Activated naive CD4-positive, alpha-beta T cell treated with anti-CD3 and anti-CD28 coated beads, Interleukin-2, amount 50 U/mL, for 72 hours (primary cell): ENCODE results near the gene NOL8. TPM values are rescaled to one million over a fixed set of nuclear protein-coding genes. Genes with fewer than 3 reads are reported as not detected.
A peak's percentile ranks its signal among the peaks of the same experiment; 100 is the strongest.

Experiments
- ATAC-seq, 2 donors: fragments of 150-1000 bp; cut with Tn5 transposase; 2 replicates each; pipeline ENCODE4 v1.10.0; 2021; ENCODE audit warnings: mild to moderate bottlenecking in 2 of 2, moderate library complexity in 2 of 2
- DNase-seq, 2 donors: peaks; one replicate each; pipeline ENCODE4 v3.0.0; 2021 to 2022; ENCODE audit warnings: low spot score in 2 of 2
- H3K27ac Mint-ChIP-seq, 2 donors: one replicate each; pipeline ENCODE4 v1.8.0; 2022; ENCODE audit warnings: mild to moderate bottlenecking in 2 of 2, mixed read lengths in 2 of 2
- H3K36me3 Mint-ChIP-seq, 2 donors: one replicate each; pipeline ENCODE4 v1.8.0; 2022; ENCODE audit warnings: mixed read lengths in 2 of 2
- H3K9me3 Mint-ChIP-seq, 2 donors: one replicate each; pipeline ENCODE4 v1.8.0; 2022; ENCODE audit warnings: mixed read lengths in 2 of 2
- total RNA-seq, 2 donors: library from RNA; stranded (reverse); gene quantifications; one replicate each; pipeline ENCODE4 v1.2.3, GENCODE V29; 2022

The NOL8 gene
- total RNA-seq, 2 donors from 2014 or later, result 64.2 to 66.9 TPM

DNA sequence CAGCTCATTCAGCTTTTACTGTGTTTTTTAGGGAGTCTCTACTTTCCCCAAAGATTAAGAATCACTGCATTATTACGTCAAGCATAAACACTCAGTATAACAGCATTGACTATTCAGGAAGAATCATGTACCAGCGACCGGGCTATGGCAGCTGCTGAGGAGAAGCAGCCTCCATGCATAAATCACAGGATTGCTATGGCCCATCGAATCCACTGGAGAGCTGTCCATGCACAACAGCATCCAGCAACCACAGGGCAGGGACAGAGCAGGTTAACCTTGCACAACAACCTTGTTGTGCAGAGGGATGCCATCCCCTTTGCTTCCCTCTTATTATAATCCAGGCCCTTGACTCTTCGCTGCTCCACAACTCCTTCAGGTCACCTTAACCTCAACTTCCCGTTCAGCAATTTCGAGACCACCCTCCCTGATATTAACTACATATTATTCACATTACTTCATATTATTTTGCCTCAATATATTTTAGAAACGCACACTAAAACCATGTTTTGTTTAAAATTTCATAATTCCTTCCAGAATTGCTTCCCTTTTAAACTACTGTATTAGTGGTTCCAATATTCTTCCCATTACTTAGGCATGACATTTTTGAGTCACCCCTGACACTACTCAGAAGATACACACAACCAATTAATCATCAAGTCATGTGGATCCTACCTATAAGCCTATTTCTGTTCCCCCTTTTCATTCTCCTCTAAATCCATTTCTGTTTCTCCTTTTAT is 32.6 kb downstream of the NOL8 start:
- peak overlapping the region; percentile 97 to 100 for H3K27ac Mint-ChIP-seq
- DNase-seq (no peak), ATAC-seq (peak in 1 of 2 donors; percentile 13)
- H3K36me3 Mint-ChIP-seq, result peaks cover 36 to 54% of the 10 kb centered on the region in 2 donors
- H3K9me3 Mint-ChIP-seq, result no peaks in the 10 kb centered on the region

DNA sequence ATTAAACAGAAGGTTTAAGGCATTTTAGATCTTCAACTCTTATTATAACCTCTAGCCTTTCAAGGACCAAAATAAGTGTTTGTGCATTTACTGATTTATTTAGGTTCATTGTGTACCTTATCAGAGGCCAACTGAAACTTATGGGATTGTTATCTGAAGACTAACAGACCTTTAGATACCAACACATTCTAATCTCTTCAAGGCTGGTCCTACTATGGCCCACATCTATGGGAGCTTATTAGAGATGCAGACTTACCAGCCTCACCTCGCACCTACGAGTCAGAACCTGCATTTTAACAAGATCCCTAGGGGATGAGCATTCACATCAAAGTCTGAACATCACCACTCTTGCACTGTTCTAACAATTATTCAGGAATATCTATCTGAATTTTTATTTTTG is 33.6 kb downstream of the NOL8 start:
- Mint-ChIP-seq H3K9me3 (no peaks in the 10 kb centered on the region), H3K27ac (no peak overlapping the region), H3K36me3 (peaks cover 35 to 49% of the 10 kb centered on the region in 2 donors)
- ATAC-seq, result no peak
- DNase-seq, result no peak

DNA sequence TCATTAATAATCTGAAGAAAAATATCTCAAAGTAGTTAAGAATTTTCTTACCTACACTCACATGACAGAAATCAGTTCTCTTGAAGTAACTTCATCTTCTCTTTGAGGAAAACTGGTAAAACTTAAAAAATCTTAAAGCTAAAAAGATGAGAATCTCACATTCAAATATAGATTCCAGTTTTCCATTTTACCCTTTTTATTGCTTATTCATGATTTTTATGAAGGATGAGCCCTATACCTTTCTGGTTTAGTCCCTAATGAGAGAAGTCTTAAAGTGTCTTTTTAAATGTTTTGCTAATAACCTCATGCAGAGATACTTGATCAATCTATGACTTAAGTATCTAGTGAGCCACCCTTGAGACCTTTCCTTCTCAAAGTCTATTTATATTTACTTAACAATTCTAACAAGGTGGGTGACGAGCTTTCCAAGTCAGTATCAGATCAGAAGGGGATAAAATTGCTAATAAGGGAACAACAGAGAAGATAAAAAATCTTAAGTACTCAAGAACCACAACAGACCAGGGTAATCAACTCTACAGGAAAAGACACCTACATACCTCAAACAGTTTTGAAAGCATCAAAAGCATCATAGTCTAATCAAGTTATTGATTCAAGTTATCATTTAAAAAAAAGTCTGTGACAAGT is 34.2 kb downstream of the NOL8 start:
- H3K27ac Mint-ChIP-seq, result peak overlapping the region in 1 of 2 donors; percentile 51
- DNase-seq, result no peak
- no peak for ATAC-seq
- H3K9me3 Mint-ChIP-seq, result no peaks in the 10 kb centered on the region
- H3K36me3 Mint-ChIP-seq, result peaks cover 35 to 49% of the 10 kb centered on the region in 2 donors

DNA sequence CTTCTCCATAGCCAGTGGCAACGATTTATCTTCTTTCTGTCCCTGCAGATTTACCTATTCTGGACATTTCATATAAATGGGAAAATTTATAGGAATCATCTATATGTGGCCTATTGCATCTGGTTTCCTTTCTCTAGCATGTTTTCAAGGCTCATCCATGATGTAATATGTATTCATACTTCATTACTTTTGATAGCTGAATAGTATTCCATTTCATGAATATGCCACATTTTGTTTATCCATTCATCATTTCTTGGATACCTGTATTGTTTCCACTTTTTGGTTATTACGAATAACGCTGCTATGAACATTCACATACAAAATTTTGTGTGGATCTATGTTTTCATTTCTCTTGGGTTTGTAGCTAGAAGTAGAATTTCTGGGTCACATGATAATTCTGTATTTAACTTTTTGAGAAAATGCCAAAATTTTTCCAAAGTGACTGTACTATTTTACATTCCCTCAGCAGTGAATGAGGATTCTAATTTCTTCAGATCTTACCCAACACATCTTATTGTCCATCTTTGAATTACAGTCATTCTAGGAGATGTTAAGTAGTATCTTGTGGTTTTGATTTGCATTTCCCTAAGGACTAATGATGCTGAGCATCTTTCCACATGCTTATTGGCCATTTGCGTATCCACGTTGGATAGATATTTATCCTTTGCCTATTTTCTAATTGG is 35.3 kb downstream of the NOL8 start:
- Mint-ChIP-seq H3K9me3 (no peaks in the 10 kb centered on the region), H3K36me3 (peaks cover 35 to 60% of the 10 kb centered on the region in 2 donors), H3K27ac (no peak overlapping the region)
- DNase-seq (no peak), ATAC-seq (no peak)

DNA sequence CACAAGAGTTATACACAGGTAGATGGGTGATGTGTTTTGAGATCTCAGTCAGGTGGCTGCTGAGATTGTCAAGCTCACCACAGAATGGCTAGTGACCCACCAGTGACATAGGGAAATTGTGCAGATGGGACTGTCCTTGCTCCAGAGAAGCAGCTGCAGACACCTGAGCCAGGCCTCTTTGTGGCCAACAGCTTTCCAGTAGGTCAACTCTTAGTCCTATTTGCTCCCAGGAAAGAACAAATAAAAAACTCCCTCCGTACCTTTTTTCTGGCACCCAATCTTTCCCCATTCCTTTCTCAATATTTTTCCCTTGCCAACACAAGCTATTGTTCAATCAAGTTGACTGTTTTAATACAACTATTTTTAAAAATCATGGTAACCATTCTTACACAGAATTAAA is 45.8 kb downstream of the NOL8 start:
- DNase-seq (no peak), ATAC-seq (no peak)
- H3K36me3 Mint-ChIP-seq, result peaks cover 21 to 42% of the 10 kb centered on the region in 2 donors
- peak overlapping the region in 1 of 2 donors; percentile 53 for H3K27ac Mint-ChIP-seq
- no peaks in the 10 kb centered on the region for H3K9me3 Mint-ChIP-seq

DNA sequence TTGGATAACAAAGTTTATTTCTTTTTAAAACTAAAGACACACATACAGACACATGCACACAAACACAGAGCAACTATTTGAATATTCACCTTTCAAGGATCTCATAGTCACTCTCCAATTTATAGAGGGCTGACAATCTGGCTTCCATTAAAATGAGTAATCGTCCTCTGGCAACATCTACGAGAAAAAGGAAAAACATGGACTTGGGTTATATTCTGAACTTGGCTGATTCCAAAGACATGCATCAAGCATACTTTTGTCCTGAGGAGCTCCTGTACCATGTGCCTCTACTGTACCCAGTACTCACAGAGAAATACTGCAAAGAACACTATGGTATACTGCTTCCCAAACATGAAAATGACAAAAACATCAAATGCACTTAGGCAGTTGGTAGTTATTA is 47.0 kb downstream of the NOL8 start:
- H3K27ac Mint-ChIP-seq, result no peak overlapping the region
- DNase-seq (no peak), ATAC-seq (no peak)
- H3K9me3 Mint-ChIP-seq, result no peaks in the 10 kb centered on the region
- peaks cover 27 to 42% of the 10 kb centered on the region in 2 donors for H3K36me3 Mint-ChIP-seq

DNA sequence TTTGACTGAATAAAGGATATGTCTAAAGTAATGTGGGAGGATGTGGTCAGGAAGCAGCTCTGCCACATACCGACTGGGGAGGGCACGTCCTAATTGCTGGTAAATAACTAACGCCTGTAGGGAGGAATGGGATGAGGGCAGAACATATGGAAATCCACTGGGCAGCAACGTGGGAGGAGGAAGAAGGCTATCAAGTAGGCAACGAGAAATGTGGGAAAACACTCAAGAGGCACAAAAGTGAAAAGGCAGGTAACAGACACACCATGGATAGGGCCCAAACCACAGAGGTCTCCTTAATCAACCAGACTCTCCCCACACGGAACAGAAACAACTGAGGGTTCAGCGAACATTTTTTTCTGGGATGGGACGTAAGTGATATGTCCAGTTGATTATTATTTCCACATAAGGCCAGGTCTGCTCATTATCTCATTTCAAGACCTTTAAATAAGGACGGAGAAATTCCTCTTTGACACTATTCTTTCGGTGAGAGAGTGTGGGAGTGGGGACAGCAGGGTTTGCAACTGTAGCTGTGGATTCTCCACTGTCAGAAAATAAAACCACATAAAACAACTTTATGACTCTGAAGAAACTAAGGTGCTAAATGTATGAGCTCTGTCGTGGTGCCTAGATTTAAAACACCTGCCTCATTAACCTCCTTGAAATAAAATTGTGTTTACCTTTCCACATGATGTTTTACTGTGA is 48.7 kb downstream of the NOL8 start:
- Mint-ChIP-seq H3K9me3 (no peaks in the 10 kb centered on the region), H3K27ac (peak overlapping the region; percentile 35 to 91), H3K36me3 (peaks cover 33 to 44% of the 10 kb centered on the region in 2 donors)
- ATAC-seq (peak; percentile 62 to 78), DNase-seq (no peak)

DNA sequence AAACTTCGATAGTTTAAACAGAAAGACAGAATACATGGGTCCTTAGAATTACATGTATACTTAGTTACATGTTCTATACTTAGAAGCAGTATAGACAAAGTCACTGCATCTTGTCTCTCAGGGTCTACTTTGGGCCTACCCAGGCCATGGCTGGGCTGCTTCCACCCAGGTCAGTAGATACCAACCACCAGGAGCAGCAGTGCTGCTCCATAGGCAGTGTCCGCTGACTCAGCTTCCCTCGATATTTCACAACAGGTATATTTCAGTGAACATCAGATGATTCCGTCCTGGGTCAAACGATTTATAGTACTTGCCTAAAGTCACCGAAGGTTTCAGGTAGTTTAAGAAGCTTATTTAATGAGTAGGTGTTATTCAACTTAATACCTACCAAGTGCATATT is 49.6 kb downstream of the NOL8 start:
- H3K27ac Mint-ChIP-seq, result peak overlapping the region; percentile 35 to 91
- ATAC-seq, result no peak

DNA sequence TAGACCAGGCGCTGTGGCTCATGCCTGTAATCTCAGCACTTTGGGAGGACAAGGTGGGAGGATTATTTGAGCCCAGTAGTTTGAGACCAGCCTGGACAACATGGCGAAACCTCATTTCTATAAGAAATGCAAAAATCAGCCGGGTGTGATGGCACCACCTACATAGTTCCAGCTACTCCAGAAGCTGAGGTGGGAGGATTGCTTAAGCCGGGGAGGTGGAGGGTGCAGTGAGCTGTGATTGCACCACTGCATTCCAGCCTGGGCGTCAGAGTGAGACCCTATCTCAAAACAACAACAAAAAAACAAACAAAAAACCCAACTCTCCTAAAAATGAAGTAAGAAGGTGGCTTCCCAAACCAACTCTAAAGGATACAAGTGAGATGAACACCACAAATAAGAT is 54.6 kb downstream of the NOL8 start:
- ATAC-seq, result no peak
- Mint-ChIP-seq H3K27ac (no peak overlapping the region), H3K9me3 (no peaks in the 10 kb centered on the region), H3K36me3 (peaks cover 22 to 28% of the 10 kb centered on the region in 2 donors)
- no peak for DNase-seq

More for the DNA sequence above, 49.6 kb downstream of the NOL8 start:
- Mint-ChIP-seq H3K9me3 (no peaks in the 10 kb centered on the region), H3K36me3 (peaks cover 37 to 48% of the 10 kb centered on the region in 2 donors)
- DNase-seq, result no peak

DNA sequence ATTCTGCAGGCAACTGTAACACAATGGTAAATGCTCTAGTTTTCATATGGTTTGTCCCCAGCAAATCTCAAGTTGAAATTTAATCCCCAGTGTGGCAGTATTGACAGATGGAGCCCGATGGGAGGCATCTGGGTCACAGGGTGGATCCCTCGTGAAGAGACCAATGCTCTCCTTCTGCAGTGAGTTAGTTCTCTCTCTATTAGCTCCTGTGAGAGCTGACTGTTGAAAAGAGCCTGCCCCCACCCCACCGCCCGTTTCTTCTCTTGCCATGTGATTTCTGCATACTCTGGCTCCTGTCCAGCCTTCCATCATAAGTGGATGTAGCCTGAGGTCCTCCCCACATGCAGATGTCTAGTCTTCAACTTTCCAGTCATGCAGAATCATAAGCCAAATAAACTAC is 58.7 kb downstream of the NOL8 start:
- H3K9me3 Mint-ChIP-seq, result no peaks in the 10 kb centered on the region
- peak overlapping the region in 1 of 2 donors; percentile 66 for H3K27ac Mint-ChIP-seq
- H3K36me3 Mint-ChIP-seq, result peaks cover 24 to 27% of the 10 kb centered on the region in 2 donors
- ATAC-seq (no peak), DNase-seq (no peak)

DNA sequence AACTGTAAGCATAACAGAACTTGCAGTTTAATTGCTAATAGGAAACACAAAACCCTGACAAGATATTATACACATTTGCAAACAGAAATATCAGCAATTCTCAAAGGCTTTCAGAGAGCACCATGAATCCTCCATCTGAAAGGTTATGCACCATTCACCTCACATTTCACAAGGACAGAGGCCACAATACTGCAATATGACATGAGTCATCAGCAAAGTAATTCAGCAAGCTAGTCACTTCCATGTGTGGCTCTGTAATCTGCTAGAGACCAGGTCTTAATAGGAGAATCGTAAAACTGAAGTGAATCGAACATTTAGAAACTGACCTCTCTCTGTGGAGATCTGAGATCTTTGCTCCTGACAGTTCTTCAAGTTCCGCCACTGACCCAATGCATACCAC is 60.0 kb downstream of the NOL8 start:
- Mint-ChIP-seq H3K36me3 (peaks cover 21% of the 10 kb centered on the region in 2 donors), H3K27ac (no peak overlapping the region), H3K9me3 (no peaks in the 10 kb centered on the region)
- DNase-seq (no peak), ATAC-seq (peak in 1 of 2 donors; percentile 52)

DNA sequence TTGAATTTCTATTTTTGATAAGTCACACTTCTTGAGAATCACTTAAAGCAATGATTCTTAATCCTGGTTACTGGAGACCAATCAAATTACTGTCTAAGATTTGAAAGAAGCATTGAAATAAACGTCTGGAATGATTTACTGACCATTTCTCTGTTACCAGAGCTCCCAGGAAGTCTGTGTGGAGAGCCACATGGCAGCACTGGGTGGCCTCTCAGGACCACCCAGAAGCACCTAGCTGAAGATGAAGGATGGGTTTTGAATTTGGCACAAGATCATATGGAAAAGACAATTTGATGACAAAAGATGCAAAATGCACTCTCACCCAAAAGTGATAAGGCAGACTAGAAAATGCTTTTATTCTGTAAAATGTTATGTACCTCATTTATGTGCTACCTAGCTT is 62.0 kb downstream of the NOL8 start:
- H3K27ac Mint-ChIP-seq, result no peak overlapping the region

DNA sequence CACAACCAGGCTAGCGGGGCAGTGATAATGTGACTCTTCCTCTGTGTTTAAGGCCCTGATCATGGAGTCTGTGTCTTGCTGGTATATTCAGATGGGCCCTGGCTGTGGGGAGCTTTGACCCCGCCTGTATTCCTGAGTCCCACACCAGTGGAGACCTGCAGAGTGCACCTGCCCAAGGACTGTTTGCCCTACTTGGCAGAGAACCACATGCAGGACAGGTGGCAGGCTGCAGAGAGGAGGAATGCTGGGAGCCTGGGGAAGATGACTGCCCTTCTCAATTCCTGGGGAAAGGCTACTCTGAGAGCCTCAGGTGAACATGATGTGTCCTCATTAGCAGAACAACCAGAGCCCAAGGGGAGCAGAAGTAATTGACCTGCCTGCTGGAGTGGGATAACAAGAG is 67.8 kb downstream of the NOL8 start:
- ATAC-seq, result no peak
- Mint-ChIP-seq H3K27ac (peak overlapping the region; percentile 61 to 65), H3K9me3 (no peaks in the 10 kb centered on the region), H3K36me3 (peaks cover 15 to 22% of the 10 kb centered on the region in 2 donors)
- DNase-seq, result no peak

More for the DNA sequence above, 62.0 kb downstream of the NOL8 start:
- Mint-ChIP-seq H3K9me3 (no peaks in the 10 kb centered on the region), H3K36me3 (peaks cover 26 to 27% of the 10 kb centered on the region in 2 donors)
- ATAC-seq, result no peak
- no peak for DNase-seq

DNA sequence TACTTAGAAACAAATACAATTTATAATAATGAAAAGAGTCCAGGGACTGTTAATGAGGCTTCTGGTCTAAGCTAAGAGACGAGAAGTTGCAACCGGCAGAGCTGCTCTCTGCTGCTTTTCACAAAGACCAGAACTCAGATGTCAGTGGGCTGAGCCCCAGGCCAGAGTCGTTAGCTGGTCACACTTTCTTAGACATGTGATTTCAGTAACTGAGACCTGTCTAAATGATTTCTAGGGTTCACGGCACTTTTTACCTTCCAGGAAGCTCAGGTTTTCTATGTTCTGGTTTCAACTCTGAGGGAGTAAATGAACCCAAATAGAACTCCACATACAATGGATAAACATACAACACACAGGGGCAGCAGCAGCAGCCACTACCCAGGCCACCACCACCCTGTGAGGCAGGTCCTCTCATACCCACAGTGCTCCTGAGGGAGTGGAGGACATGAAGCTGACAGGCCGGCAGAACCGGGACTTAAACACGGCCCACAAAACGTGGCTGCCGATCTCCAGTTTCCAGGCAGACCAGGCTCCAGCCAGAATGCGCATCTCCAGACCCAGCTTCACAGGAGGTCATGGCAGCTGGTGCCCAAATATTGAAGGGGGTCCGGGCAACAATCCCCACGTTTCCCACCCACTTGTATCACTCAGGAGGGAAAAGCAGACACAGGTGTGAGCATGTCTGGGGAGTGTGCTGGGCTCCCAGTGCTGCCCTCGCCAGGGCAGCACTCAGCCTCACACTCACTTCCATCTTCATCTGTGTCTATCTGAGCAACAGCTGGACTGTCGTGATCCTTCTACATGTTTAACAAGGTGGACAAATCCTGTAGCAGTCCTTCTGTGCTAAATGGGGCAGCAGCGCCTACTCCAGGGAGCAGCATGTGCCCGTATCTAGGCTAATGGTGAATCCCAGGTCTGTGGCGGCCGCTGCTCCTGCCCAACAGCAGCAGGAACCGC is 70.5 kb downstream of the NOL8 start:
- DNase-seq (no peak), ATAC-seq (no peak)
- H3K36me3 Mint-ChIP-seq, result peaks cover 20 to 35% of the 10 kb centered on the region in 2 donors
- peak overlapping the region; percentile 36 to 53 for H3K27ac Mint-ChIP-seq
- no peaks in the 10 kb centered on the region for H3K9me3 Mint-ChIP-seq

DNA sequence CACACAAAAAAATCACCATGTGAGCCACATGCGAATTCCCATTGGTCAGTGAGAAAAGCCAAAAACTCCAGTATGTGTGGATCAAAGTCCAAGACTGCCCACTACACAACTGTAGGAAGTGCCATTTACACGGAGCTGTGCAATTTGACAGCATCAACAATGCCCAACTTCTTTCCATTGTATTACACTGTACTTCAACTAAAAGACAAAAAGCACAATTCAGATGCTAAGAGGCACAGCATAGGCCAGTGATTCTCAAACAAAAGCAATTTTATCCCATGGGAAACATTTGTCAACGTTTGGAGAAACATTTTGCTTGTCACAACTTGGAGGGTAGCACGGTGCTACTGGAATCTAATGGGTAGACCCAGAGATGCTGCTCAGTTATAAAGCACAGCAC is 71.5 kb downstream of the NOL8 start:
- Mint-ChIP-seq H3K9me3 (no peaks in the 10 kb centered on the region), H3K36me3 (peaks cover 17 to 35% of the 10 kb centered on the region in 2 donors), H3K27ac (peak overlapping the region in 1 of 2 donors; percentile 53)
- ATAC-seq (no peak), DNase-seq (no peak)

DNA sequence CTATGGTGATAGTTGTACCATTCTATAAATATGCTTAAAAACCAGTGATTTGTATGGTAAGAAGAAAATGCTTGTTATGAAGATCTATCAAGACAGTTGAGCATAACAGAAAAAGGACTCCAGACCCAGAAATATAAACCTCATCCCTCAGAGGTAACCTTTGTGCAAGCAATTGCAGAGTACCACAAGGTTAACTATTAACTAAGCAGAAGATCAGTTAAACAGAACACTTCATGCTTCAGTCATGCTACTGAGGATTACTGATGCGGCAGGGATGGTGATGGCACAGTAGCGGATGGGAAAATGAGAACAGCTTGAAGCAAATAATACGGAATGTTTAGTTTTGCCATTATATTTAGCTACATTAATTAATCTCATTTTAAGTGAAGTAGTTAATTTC is 77.2 kb downstream of the NOL8 start:
- Mint-ChIP-seq H3K27ac (no peak overlapping the region), H3K9me3 (no peaks in the 10 kb centered on the region), H3K36me3 (peaks cover 48 to 56% of the 10 kb centered on the region in 2 donors)
- no peak for DNase-seq
- ATAC-seq, result no peak
